ENCODE data around the gene ELF1. TPM values are rescaled to one million over a fixed set of nuclear protein-coding genes. Genes with fewer than 3 reads are reported as not detected.
"Not testable (repeated sequence)": the region's sequence is repeated elsewhere in the genome, so short reads cannot be mapped to it uniquely, and the experiment has no call there.

ELF1 gene
- total RNA-seq, 4 donors from 2014 or later: 105 to 119 (median 110) TPM

DNA sequence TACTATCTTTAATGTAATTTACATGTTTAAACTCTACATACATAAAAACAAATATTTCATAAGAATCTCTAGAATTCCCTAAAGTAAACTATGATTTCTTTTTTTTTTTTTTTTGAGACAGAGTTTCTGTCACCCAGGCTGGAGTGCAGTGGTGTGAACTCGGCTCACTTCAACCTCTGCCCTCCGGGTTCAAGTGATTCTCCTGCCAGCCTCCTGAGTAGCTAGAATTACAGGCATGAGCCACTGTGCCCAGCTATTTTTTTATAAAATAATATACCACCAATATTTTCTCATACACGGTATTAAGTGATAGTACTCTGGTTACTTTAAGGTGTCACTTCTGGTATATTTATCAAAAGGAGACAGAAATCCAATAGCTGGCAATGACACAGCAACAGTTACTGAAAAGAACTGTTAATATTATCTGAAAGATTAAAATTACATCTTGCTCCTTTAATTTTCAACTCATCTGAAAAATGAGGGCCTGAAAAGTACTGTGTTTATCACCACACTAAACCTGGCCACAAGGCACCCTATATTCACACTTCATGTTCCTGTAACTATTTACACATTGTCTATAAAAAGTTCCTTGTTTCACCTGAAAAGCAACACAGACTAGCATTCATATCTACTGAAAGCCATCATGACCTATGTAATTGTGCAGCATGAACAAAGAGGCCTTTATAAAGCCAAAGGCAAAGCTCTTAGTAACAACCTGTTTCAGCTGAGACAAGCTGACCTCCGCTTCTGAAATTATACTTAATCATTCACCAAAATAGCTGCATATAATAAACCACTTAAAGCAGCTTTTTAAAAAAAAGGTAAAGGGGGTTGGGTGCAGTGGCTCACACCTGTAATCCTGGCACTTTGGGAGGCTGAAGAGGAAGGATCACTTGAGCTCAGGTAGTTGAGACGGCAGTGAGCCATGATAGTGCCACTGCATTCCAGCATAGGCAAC, 123.6 kb downstream of the ELF1 start:
- no peak for TF ChIP-seq POLR2A (IDR thresholded peaks at IDR 0.05)
- Histone ChIP-seq H3K27ac (peak overlapping the region; percentile 60 to 86 (median 78)), H3K4me3 (replicated peaks in 1 of 3) (no peak overlapping the region), H3K36me3 (no peaks in the 10 kb centered on the region), H3K27me3 (no peaks in the 10 kb centered on the region), H3K9me3 (no peaks in the 10 kb centered on the region), H3K4me1 (peaks cover 22 to 39% of the 10 kb centered on the region in 2 donors)
- intact Hi-C loops (cut with DNase I): no loop called here
- WGBS, 2 donors: 34 to 50% methylated on average over 5 of the region's 5 CpGs
- DNase-seq: peak; percentile 74 to 75

GRCh38 chr13:40893573-40893972, 125.5 kb downstream of the ELF1 start:
- H3K4me1 ChIP-seq: peaks cover 22 to 39% of the 10 kb centered on the region in 2 donors
- H3K9me3 ChIP-seq; H3K4me3 ChIP-seq (replicated peaks in 1 of 3); H3K27me3 ChIP-seq; intact Hi-C loops (cut with DNase I); H3K36me3 ChIP-seq: not testable (repeated sequence)
- DNase-seq: peak; percentile 58 to 59
- WGBS, 2 donors: 34 to 50% methylated on average over 3 of the region's 3 CpGs
- H3K27ac ChIP-seq: peak overlapping the region; percentile 8 to 78 (median 48)

DNA sequence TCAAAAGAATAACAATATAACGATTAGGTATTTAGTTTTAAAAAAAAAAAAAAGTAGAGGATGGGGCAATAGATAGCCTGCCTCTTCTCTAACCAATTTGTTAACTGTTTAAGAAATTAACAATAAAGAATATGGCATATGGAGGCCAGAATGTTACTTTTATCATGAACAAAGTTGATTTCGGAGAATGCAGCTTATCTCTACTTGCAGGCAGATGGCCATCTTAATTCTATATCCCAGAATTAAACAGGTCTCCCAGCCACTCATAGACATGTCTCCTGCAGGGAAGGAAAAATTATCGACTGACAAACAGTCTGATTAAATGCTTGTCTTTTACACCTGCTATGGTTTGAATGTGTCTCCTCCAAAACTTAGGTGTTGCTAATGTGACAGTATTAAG, 133.1 kb downstream of the ELF1 start:
- intact Hi-C loops (cut with DNase I): no loop called here
- WGBS, 2 donors: 91 to 93% methylated on average over 3 of the region's 3 CpGs

GRCh38 chr13:40884175-40884574, 134.9 kb downstream of the ELF1 start:
- H3K27me3 ChIP-seq; H3K4me3 ChIP-seq (replicated peaks in 1 of 3); DNase-seq; H3K9me3 ChIP-seq; intact Hi-C loops (cut with DNase I); H3K36me3 ChIP-seq; H3K27ac ChIP-seq: not testable (repeated sequence)
- WGBS, 2 donors: no CpG with 5 or more reads among the region's 1 CpG
- peaks cover 23% of the 10 kb centered on the region in 2 donors for H3K4me1 ChIP-seq

More for the DNA sequence above, 133.1 kb downstream of the ELF1 start:
- Histone ChIP-seq H3K4me1 (peaks cover 5% of the 10 kb centered on the region in 2 donors), H3K36me3 (no peaks in the 10 kb centered on the region), H3K27me3 (no peaks in the 10 kb centered on the region), H3K27ac (no peak overlapping the region), H3K9me3 (no peaks in the 10 kb centered on the region), H3K4me3 (replicated peaks in 1 of 3) (no peak overlapping the region)
- DNase-seq: no peak
- TF ChIP-seq, protein P1, sequence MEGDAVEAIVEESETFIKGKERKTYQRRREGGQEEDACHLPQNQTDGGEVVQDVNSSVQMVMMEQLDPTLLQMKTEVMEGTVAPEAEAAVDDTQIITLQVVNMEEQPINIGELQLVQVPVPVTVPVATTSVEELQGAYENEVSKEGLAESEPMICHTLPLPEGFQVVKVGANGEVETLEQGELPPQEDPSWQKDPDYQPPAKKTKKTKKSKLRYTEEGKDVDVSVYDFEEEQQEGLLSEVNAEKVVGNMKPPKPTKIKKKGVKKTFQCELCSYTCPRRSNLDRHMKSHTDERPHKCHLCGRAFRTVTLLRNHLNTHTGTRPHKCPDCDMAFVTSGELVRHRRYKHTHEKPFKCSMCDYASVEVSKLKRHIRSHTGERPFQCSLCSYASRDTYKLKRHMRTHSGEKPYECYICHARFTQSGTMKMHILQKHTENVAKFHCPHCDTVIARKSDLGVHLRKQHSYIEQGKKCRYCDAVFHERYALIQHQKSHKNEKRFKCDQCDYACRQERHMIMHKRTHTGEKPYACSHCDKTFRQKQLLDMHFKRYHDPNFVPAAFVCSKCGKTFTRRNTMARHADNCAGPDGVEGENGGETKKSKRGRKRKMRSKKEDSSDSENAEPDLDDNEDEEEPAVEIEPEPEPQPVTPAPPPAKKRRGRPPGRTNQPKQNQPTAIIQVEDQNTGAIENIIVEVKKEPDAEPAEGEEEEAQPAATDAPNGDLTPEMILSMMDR (IDR thresholded peaks at IDR 0.05): no peak
- no peak for TF ChIP-seq POLR2A (IDR thresholded peaks at IDR 0.05)

Other genes starting within 250 kb of the ELF1 start
- 10 to 100 TPM; 26.9 to 34.9 (median 32.3) TPM for gene MRPS31, start 248.1 kb downstream of the ELF1 start, total RNA-seq
- 10 to 100 TPM; 12.8 to 19.5 (median 13.6) TPM for gene SLC25A15, start 229.7 kb downstream of the ELF1 start, total RNA-seq
- gene WBP4, start 42.2 kb upstream of the ELF1 start, total RNA-seq: 10 to 100 TPM in 3 of 4 donors, 1 to 10 TPM in 1; 9.4 to 19.2 (median 10.6) TPM
- gene KBTBD6, start 113.5 kb upstream of the ELF1 start, total RNA-seq: 10 to 100 TPM; 10.2 to 11.9 (median 11.2) TPM
- 10 to 100 TPM; 11.4 to 19.2 (median 14.6) TPM for gene KBTBD7, start 175.3 kb upstream of the ELF1 start, total RNA-seq
- gene MTRF1, start 244.3 kb upstream of the ELF1 start, total RNA-seq: 10 to 100 TPM in 3 of 4 donors, 1 to 10 TPM in 1; 9.3 to 22.2 (median 12.0) TPM